Tibial artery (tissue), 4 donors: Measurements from ENCODE around the gene ALOX5AP.

ENCODE experiments used
- DNase-seq, 2 donors: peaks; one replicate each; pipeline ENCODE4 v3.0.0-alpha.2; 2019
- H3K27ac ChIP-seq, 2 donors: fragments of 200-600 bp; sonication (generic) in 1 of 2; 1 replicate in 1 of 2; 2 replicates in 1 of 2; pipeline ENCODE4 v1.5.1; 2018 to 2019; ENCODE audit warnings: mild to moderate bottlenecking in 1 of 2
- H3K27me3 ChIP-seq, 2 donors: fragments of 200-600 bp; sonication (generic) in 1 of 2; one replicate each; pipeline versions ENCODE4 v1.5.1 to v1.6.0; 2016 to 2019
- H3K36me3 ChIP-seq, 3 donors: fragments of 200-600 bp; sonication (generic) in 2 of 3; one replicate each; pipeline ENCODE4 v1.5.1; 2016 to 2019; ENCODE audit warnings: mild to moderate bottlenecking in 2 of 3
- H3K4me1 ChIP-seq, 4 donors: fragments of 200-600 bp; sonication (generic) in 2 of 4; 1 replicate in 3 of 4; 2 replicates in 1 of 4; pipeline ENCODE4 v1.5.1; 2016 to 2019
- H3K4me3 ChIP-seq, 2 donors: fragments of 200-600 bp; sonication (generic) in 1 of 2; 1 replicate in 1 of 2; 2 replicates in 1 of 2; pipeline ENCODE4 v1.5.1; 2018 to 2019; ENCODE audit warnings: mild to moderate bottlenecking in 2 of 2
- H3K9me3 ChIP-seq, 3 donors: fragments of 200-600 bp; sonication (generic) in 1 of 3; one replicate each; pipeline ENCODE4 v1.5.1; 2016 to 2019
- CTCF ChIP-seq, 2 experiments: fragments of 200-600 bp in 1 of 2; fragments of 450-650 bp in 1 of 2; IDR thresholded peaks; one replicate each; pipeline ENCODE4 v1.5.1; 2017 to 2019; ENCODE audit warnings: antibody characterized with exemption in 2 of 2, mild to moderate bottlenecking in 1 of 2, moderate library complexity in 1 of 2
- intact Hi-C: fragments of 100-400 bp; cut with DNase I; formaldehyde crosslinking; loops from one replicate; pipeline ENCODE4 v1.15.0; 2023; ENCODE audit warnings: low total_unique reads

ALOX5AP gene

DNA sequence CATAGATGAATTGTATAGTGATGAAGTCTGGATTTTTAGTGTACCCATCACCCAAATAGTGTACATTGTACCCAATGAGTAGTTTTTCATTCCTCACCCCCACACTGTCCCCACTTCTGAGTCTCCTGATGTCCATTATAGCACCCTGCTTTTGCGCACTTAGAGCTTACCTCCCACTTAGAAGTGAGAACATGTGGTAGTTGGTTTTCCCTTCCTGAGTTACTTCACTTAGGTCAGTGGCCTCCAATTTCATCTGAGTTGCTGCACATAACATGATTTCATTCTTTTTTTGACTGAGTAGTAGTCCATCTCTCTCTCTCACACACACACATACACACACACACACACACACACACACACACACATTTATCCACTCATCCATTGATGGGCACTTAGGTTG is 43.2 kb upstream of the ALOX5AP start:
- Histone ChIP-seq H3K4me3 (no peak overlapping the region), H3K27ac (no peak overlapping the region), H3K9me3 (no peaks in the 10 kb centered on the region), H3K27me3 (no peaks in the 10 kb centered on the region), H3K36me3 (no peaks in the 10 kb centered on the region), H3K4me1 (peaks cover 0 to 25% (median 4%) of the 10 kb centered on the region in 4 donors)
- DNase-seq, result peak in 1 of 2 donors; percentile 3
- no peak for TF ChIP-seq CTCF (IDR thresholded peaks at IDR 0.05)
- intact Hi-C loops, result no loop called here

- intact Hi-C loops, result no loop called here
- TF ChIP-seq CTCF (IDR thresholded peaks at IDR 0.05), result no peak
- H3K27me3 ChIP-seq, result no peaks in the 10 kb centered on the region
- peak overlapping the region in 1 of 2 donors; percentile 42 for H3K27ac ChIP-seq
- no peaks in the 10 kb centered on the region for H3K36me3 ChIP-seq
- DNase-seq, result peak; percentile 60 to 77
- H3K9me3 ChIP-seq, result no peaks in the 10 kb centered on the region
- H3K4me1 ChIP-seq, result peaks cover 0 to 32% (median 16%) of the 10 kb centered on the region in 4 donors
- H3K4me3 ChIP-seq, result no peak overlapping the region
These were observed 38.8 kb upstream of the ALOX5AP start for GRCh38 chr13:30696278-30697176.

DNA sequence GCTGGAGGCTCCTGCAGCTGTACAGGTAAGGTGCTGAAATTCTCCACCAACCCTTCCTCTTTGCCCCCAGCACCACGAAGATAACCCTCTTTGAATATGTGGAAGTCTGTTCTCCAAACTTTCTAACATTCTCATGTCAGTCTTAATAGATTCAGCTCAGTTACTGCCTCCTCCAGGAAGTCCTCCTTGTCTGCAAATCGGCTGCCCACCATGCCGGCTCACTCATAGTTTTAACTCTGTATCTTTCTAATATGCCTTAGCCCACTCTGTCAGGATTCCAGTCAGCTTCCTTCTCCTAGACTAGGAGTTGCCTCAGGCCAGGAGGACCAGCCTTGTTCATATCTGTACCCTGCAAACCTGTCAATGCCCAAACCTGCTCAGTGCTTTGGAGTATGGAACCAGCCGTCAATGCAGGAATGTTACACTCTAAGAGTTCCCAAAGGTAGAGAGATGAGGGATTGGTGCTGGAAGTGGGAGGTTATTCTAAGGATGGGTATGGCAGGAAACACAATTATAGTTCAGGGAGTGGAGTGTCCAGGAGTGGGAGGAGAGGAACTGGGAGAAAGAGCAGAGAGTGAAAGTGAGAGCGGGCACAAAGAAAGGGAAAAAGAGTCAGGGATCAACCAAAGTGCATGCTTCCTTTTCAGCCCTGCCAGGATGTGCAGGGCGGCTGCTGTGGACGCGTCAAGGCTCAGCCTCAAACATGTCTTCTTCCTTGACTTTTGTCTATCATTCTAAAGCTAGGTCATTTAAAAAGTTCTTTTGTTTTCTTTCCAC is 38.0 kb upstream of the ALOX5AP start:
- Histone ChIP-seq H3K27ac (peak overlapping the region; percentile 29 to 42), H3K36me3 (no peaks in the 10 kb centered on the region), H3K27me3 (no peaks in the 10 kb centered on the region), H3K4me3 (peak overlapping the region; percentile 15 to 33), H3K4me1 (peaks cover 0 to 32% (median 16%) of the 10 kb centered on the region in 4 donors), H3K9me3 (no peaks in the 10 kb centered on the region)
- TF ChIP-seq CTCF (IDR thresholded peaks at IDR 0.05), result no peak
- intact Hi-C loops, result no loop called here
- peak in 1 of 2 donors; percentile 48 for DNase-seq

GRCh38 chr13:30697996-30698401 is 37.3 kb upstream of the ALOX5AP start:
- Histone ChIP-seq H3K9me3 (no peaks in the 10 kb centered on the region), H3K27me3 (no peaks in the 10 kb centered on the region), H3K4me1 (peaks cover 0 to 32% (median 16%) of the 10 kb centered on the region in 4 donors), H3K27ac (peak overlapping the region; percentile 29 to 42), H3K4me3 (peak overlapping the region; percentile 15 to 33), H3K36me3 (no peaks in the 10 kb centered on the region)
- TF ChIP-seq CTCF (IDR thresholded peaks at IDR 0.05), result no peak
- DNase-seq, result peak in 1 of 2 donors; percentile 51
- intact Hi-C loops, result no loop called here

DNA sequence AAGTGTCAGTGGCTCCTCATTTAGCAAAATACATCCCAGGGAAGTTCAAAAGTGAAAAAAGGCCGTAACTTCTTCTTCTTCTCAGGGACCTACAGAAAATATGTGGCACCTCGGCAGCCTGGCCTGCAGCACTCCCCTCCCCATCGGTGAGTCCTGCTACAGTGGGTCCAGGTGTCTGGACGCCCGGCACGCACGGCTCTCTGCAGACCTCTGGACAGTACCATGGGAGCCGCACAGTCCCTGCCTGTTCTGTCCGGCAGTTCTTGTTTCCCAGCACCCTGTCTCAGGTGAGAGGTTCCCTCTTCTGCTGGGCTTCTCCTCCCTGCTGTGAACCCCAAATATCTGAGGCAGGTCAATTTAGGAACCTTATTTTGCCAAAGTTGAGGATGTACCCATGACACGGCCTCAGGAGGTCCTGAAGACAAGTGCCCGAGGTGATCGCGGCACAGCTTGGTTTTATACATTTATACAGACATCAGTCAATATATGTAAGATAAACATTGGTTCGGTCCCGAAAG is 36.8 kb upstream of the ALOX5AP start:
- H3K4me1 ChIP-seq, result peaks cover 0 to 32% (median 16%) of the 10 kb centered on the region in 4 donors
- intact Hi-C loops, result no loop called here
- DNase-seq, result peak in 1 of 2 donors; percentile 49
- H3K27ac ChIP-seq, result peak overlapping the region; percentile 29 to 42
- no peaks in the 10 kb centered on the region for H3K27me3 ChIP-seq
- H3K9me3 ChIP-seq, result no peaks in the 10 kb centered on the region
- H3K36me3 ChIP-seq, result no peaks in the 10 kb centered on the region
- no peak overlapping the region for H3K4me3 ChIP-seq
- TF ChIP-seq CTCF (IDR thresholded peaks at IDR 0.05), result no peak
